CD4-positive, alpha-beta T cell treated with Interleukin-17A for 1 hour (primary cell): ENCODE data around the gene GPR55.
"Not testable (repeated sequence)": the region's sequence is repeated elsewhere in the genome, so short reads cannot be mapped to it uniquely, and the experiment has no call there.

ENCODE experiments used
- DNase-seq: peaks from one replicate; pipeline ENCODE4 v3.0.0-alpha.2; 2020

Gene GPR55

GRCh38 chr2:230950874-230951339, 25.9 kb upstream of the GPR55 start:
- no peak for DNase-seq

- DNase-seq: no peak
These were observed 25.2 kb upstream of the GPR55 start for GRCh38 chr2:230949966-230950873.

- DNase-seq: no peak
These were observed 22.9 kb upstream of the GPR55 start for GRCh38 chr2:230947908-230948365.

- no peak for DNase-seq
These were observed 22.2 kb upstream of the GPR55 start for GRCh38 chr2:230947235-230947576.

- DNase-seq: no peak
These were observed 21.6 kb upstream of the GPR55 start for GRCh38 chr2:230946429-230947234.

GRCh38 chr2:230944757-230945372, 19.8 kb upstream of the GPR55 start:
- DNase-seq: no peak

- no peak for DNase-seq
These were observed 19.1 kb upstream of the GPR55 start for GRCh38 chr2:230944123-230944653.

- peak; percentile 24 for DNase-seq
These were observed 18.2 kb upstream of the GPR55 start for GRCh38 chr2:230942920-230943896.

GRCh38 chr2:230942371-230942770, 17.3 kb upstream of the GPR55 start:
- DNase-seq: no peak

GRCh38 chr2:230941202-230942180, 16.4 kb upstream of the GPR55 start:
- no peak for DNase-seq

- no peak for DNase-seq
These were observed 15.4 kb upstream of the GPR55 start for GRCh38 chr2:230940471-230940815.

- no peak for DNase-seq
These were observed 14.8 kb upstream of the GPR55 start for GRCh38 chr2:230939691-230940470.

GRCh38 chr2:230939066-230939591, 14.1 kb upstream of the GPR55 start:
- no peak for DNase-seq

GRCh38 chr2:230938516-230939065, 13.5 kb upstream of the GPR55 start:
- DNase-seq: no peak

- DNase-seq: no peak
These were observed 13.1 kb upstream of the GPR55 start for GRCh38 chr2:230938098-230938497.

- DNase-seq: no peak
These were observed 12.3 kb upstream of the GPR55 start for GRCh38 chr2:230937362-230937761.

- DNase-seq: not testable (repeated sequence)
These were observed 11.2 kb upstream of the GPR55 start for GRCh38 chr2:230936243-230936642.

GRCh38 chr2:230935130-230935430, 10.0 kb upstream of the GPR55 start:
- DNase-seq: no peak
